Activated CD4-positive, alpha-beta memory T cell treated with anti-CD3 and anti-CD28 coated beads for 36 hours (primary cell): ENCODE measurements around the gene METTL23. TPM values are rescaled to one million over a fixed set of nuclear protein-coding genes. Genes with fewer than 3 reads are reported as not detected.
"Not testable (repeated sequence)": the region's sequence is repeated elsewhere in the genome, so short reads cannot be mapped to it uniquely, and the experiment has no call there.

ENCODE experiments used
- CTCF ChIA-PET: fragments of 350-600 bp; sonication (Branson Sonifier 250); formaldehyde crosslinking; loops from one replicate; lab custom pipeline; 2021; ENCODE audit warnings: antibody characterized with exemption, inconsistent platforms; lab: Charles Lee
- POLR2A ChIA-PET: fragments of 350-600 bp; sonication (Branson Sonifier 250); formaldehyde crosslinking; loops from one replicate; lab custom pipeline; 2021; ENCODE audit warnings: antibody characterized with exemption; lab: Charles Lee
- DNase-seq: peaks from one replicate; pipeline ENCODE4 v3.0.0-alpha.2; 2020
- H3K27ac Mint-ChIP-seq: one replicate; pipeline ENCODE4 v1.8.0; 2021; ENCODE audit warnings: mixed read lengths
- H3K27me3 Mint-ChIP-seq: one replicate; pipeline ENCODE4 v1.8.0; 2021; ENCODE audit warnings: mixed read lengths
- H3K36me3 Mint-ChIP-seq: one replicate; pipeline ENCODE4 v1.8.0; 2021; ENCODE audit warnings: mixed read lengths
- H3K4me1 Mint-ChIP-seq: one replicate; pipeline ENCODE4 v1.8.0; 2021; ENCODE audit warnings: low read depth, mixed read lengths
- H3K4me3 Mint-ChIP-seq: one replicate; pipeline ENCODE4 v1.8.0; 2021; ENCODE audit warnings: mild to moderate bottlenecking, mixed read lengths
- H3K9me3 Mint-ChIP-seq: one replicate; pipeline ENCODE4 v1.8.0; 2021; ENCODE audit warnings: mixed read lengths
- intact Hi-C: fragments of 100-400 bp; cut with micrococcal nuclease; formaldehyde crosslinking; loops from one replicate; pipeline ENCODE4 v1.15.1; 2023
- total RNA-seq, 2 experiments: library from RNA; stranded (reverse); gene quantifications; one replicate each; pipeline ENCODE4 v1.2.3, GENCODE V29; 2021

METTL23 gene
- total RNA-seq, 2 experiments from 2014 or later: 29.1 to 29.2 TPM

DNA sequence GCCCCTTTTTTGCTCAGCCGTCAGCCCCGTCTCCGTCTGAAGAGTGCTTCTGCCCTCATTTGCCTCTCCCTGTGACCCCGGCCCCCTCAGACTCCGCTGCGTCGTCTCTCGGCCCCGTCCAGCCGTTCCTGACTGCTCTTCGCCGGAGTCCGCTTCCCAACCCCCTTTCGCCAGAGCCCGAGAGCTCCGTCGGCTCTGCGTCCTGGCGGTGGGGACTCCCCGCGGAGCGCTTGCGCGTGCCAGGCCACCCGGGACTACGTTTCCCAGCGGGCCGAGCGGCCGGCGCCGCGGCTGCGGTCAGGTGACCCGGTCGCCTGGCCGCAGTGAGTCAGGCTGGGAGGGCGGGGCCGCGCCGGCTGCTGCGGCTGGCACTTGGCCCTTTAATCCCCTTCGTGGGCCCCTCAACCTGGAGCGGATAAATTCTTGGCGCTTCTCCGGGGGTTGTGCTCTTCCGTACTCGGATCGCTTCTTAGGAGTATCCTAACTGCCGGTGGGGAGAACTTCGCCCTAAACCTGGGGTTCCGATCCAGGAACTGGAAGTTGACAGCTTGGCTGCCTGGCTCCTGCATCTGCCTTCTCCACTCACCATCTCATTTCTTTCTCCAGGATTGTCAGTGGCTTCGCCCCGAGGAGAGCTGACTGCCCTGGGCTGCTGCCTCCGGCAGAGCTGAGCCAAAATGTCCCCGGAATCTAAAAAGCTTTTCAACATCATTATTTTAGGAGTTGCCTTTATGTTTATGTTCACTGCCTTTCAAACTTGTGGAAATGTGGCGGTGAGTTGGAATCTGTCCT, 11.2 kb downstream of the METTL23 start, which contains the start of gene MFSD11:
Gene MFSD11, plus strand, starts transcription at position 444 of the 792 bp plus-strand sequence. Its CDS starts 234 bp downstream, at position 678.
- Mint-ChIP-seq H3K27ac (peak within 1 kb of the TSS; percentile 100), H3K9me3 (no peaks in the 10 kb centered on the region), H3K4me1 (peaks cover 46% of the 10 kb centered on the region), H3K27me3 (no peaks in the 10 kb centered on the region), H3K4me3 (peak within 1 kb of the TSS; percentile 95), H3K36me3 (peaks cover 51% of the 10 kb centered on the region)
- POLR2A ChIA-PET: interaction anchor here (0.6 to 6.5 kb wide), 7 partner anchors 8 to 180 kb away, joined by 3 to 79 read pairs (median 6); partner anchors contain the start of genes JMJD6 and METTL23
- DNase-seq: peak; percentile 94
- intact Hi-C loops: loop anchor here (1.0 to 5.0 kb wide), 6 partner anchors 12 to 719 kb away; partner anchors contain the start of genes JMJD6, METTL23 and UBALD2
- CTCF ChIA-PET: interaction anchor here (1.1 to 2.2 kb wide), 2 partner anchors 10 to 24 kb away, joined by 3 to 10 read pairs; no protein-coding TSS in a partner anchor

DNA sequence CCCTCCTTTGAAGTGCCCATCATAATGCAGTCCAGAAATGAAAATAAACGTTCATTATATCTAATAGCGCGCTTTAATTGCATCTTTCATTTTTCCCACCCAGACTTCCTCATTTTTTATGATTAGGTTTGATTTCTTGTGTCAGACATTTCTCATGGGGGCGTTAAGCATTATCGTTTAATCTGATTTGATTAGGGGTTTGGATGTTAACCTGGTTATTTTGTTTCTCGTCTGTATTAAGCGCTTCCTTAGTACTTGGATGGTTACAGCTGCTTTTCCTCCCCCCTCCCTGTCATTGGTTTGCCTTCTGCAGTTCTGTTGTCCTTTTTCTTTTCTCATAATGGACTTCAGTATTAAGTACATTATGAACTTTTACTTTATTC, 11.8 kb downstream of the METTL23 start:
- DNase-seq: no peak
- intact Hi-C loops: loop anchor here (5.0 kb wide), 2 partner anchors 471 to 719 kb away; partner anchors contain the start of gene UBALD2
- Mint-ChIP-seq H3K36me3 (peaks cover 46% of the 10 kb centered on the region), H3K4me3 (peak overlapping the region; percentile 95), H3K27ac (peak overlapping the region; percentile 100), H3K27me3 (no peaks in the 10 kb centered on the region), H3K9me3 (no peaks in the 10 kb centered on the region), H3K4me1 (peaks cover 45% of the 10 kb centered on the region)
- ChIA-PET CTCF (interaction anchor here (0.9 to 1.3 kb wide), 3 partner anchors 11 to 34 kb away, joined by 3 to 9 read pairs (median 5); no protein-coding TSS in a partner anchor), POLR2A (interaction anchor here (0.6 to 6.5 kb wide), 5 partner anchors 8 to 111 kb away, joined by 3 to 79 read pairs (median 7); partner anchors contain the start of genes JMJD6 and METTL23)

DNA sequence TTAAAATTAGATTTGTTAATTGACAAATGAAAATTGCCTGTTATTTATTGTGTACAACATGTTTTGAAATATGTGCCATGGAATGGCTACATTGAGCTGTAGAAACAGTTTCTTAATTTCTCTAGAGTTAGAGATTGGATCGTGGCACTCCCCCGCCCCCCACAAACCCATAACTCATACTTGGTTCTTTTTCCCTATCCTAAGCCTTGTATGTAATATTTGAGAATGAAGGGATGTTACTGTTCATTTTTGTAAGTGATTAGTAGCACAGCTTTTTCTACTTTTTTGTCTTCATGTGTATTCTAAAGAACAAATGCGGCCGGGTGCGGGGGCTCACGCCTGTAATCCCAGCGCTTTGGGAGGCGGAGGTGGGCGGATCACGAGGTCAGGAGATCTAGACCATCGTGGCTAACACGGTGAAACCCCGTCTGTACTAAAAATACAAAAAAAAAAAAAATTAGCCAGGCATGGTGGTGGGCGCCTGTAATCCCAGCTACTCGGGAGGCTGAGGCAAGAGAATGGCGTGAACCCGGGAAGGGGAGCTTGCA, 13.0 kb downstream of the METTL23 start:
- H3K4me3 Mint-ChIP-seq, H3K27me3 Mint-ChIP-seq, H3K27ac Mint-ChIP-seq, H3K9me3 Mint-ChIP-seq, DNase-seq: not testable (repeated sequence)
- ChIA-PET POLR2A (interaction anchor here (0.5 to 6.5 kb wide), 3 partner anchors 13 to 555 kb away, joined by 3 to 79 read pairs (median 4); partner anchors contain the start of genes JMJD6 and METTL23), CTCF (interaction anchor here (1.3 kb wide), 1 partner anchor 33 kb away, joined by 5 read pairs; no protein-coding TSS in a partner anchor)
- intact Hi-C loops: loop anchor here (5.0 kb wide), 2 partner anchors 472 to 718 kb away; partner anchors contain the start of gene UBALD2
- peaks cover 38% of the 10 kb centered on the region for H3K4me1 Mint-ChIP-seq
- H3K36me3 Mint-ChIP-seq: peaks cover 34% of the 10 kb centered on the region

DNA sequence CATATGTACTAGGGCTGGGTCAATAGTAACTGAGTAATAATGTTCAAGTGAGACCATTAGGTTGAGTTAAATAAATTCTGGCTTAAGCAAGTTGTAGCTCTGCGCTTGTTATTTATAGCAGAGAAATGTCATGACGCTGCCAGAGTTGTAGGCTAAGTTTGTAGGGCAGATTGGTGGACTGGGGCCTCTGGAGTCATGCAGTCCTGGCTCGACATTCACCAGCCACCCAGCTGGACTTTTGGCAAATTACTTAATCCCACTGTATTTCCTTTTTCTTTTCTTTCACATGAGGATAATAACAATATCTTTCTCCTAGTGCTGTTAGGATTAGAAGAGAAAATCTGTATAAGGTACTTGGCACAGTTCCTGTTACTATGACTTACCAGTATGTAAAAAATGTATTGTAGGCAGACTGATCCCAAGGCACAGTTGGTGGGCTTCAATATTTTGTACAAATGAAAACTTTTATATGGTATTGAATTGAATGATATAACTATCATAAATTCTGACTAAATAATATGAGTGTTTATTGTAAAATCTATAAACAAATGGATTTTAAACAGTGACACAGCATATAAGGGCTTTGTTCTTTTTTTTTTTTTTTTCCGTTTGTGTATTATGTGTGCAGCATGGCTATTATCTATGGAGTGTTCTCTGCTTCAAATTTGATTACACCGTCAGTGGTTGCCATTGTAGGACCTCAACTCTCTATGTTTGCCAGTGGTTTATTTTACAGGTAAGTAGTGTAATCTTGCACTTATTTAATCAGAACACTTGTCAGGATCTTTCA, 13.9 kb downstream of the METTL23 start:
- Mint-ChIP-seq H3K27me3 (no peaks in the 10 kb centered on the region), H3K4me3 (no peak overlapping the region), H3K36me3 (peaks cover 34% of the 10 kb centered on the region), H3K4me1 (peaks cover 41% of the 10 kb centered on the region), H3K9me3 (no peaks in the 10 kb centered on the region), H3K27ac (no peak overlapping the region)
- no peak for DNase-seq
- ChIA-PET POLR2A (interaction anchor here (6.5 kb wide), 1 partner anchor 14 kb away, joined by 79 read pairs; the partner anchor contains the start of genes JMJD6 and METTL23), CTCF (no interaction called here)
- intact Hi-C loops: no loop called here

DNA sequence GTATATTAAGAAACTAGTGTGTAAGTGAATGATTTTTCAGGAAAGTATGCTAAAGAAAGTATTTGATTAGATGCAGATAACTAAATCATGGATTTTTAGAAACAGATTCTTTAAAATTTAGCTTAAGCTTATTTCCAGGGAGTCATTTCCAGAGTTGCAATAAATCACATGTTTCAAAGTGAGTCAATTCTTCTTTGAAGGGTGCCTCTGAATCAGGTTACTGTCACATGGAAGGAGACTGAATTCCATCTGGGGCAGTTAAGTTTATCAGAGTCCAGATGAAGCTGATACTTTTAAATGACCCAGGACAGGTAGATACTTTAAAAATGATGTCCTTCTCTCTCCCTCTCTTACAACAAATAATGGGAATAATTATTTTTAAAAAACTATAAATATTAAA, 16.3 kb downstream of the METTL23 start:
- H3K27me3 Mint-ChIP-seq: no peaks in the 10 kb centered on the region
- H3K27ac Mint-ChIP-seq: no peak overlapping the region
- CTCF ChIA-PET: interaction anchor here (1.0 to 1.2 kb wide), 4 partner anchors 30 to 125 kb away, joined by 3 to 5 read pairs (median 3); partner anchors contain the start of gene MGAT5B
- H3K4me3 Mint-ChIP-seq: no peak overlapping the region
- no peak for DNase-seq
- H3K4me1 Mint-ChIP-seq: peaks cover 50% of the 10 kb centered on the region
- intact Hi-C loops: no loop called here
- POLR2A ChIA-PET: interaction anchor here (1.1 kb wide), 1 partner anchor 10 kb away, joined by 3 read pairs; no protein-coding TSS in a partner anchor
- no peaks in the 10 kb centered on the region for H3K9me3 Mint-ChIP-seq
- peaks cover 31% of the 10 kb centered on the region for H3K36me3 Mint-ChIP-seq

DNA sequence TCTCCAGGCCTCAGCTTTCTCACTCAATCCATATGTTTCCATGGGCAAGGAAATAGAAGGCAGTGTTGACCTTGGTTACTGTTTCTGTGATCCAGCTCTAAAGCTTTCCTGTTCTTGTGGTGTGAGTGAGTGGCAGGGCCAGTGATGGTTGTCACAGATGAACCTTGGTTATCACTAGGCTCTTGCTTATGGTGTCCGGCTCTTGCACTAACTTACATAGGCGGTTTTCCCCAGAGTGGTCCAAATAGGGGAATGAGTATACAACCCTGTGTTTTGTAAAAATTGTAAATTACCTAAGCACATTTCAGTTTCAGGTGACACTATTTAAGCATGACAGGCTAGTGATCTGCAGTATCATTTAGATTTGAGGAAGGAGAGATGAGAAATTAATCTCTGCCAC, 18.1 kb downstream of the METTL23 start:
- peak; percentile 11 for DNase-seq
- Mint-ChIP-seq H3K27ac (peak overlapping the region; percentile 18), H3K9me3 (no peaks in the 10 kb centered on the region), H3K4me1 (peaks cover 35% of the 10 kb centered on the region), H3K27me3 (no peaks in the 10 kb centered on the region), H3K36me3 (peaks cover 31% of the 10 kb centered on the region), H3K4me3 (no peak overlapping the region)
- ChIA-PET CTCF (no interaction called here), POLR2A (no interaction called here)
- intact Hi-C loops: no loop called here

DNA sequence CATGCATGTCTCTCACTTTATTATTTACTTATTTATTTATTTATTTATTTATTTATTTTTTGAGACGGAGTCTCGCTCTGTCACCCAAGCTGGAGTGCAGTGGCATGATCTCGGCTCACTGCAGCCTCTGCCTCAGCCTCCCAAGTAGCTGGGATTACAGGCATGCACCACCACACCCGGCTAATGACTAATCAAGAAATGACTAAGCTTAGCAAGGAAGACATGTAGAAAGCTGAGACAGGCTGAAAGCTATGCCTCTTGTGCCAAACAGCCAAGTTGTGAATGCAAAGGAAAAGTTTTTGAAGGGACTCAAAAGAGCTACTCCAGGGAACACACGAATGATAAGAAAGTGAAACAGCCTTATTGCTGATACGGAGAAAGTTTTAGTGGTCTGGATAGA, 19.1 kb downstream of the METTL23 start:
- H3K27ac Mint-ChIP-seq, H3K4me3 Mint-ChIP-seq, intact Hi-C loops, H3K9me3 Mint-ChIP-seq, H3K27me3 Mint-ChIP-seq: not testable (repeated sequence)
- Mint-ChIP-seq H3K4me1 (peaks cover 29% of the 10 kb centered on the region), H3K36me3 (peaks cover 31% of the 10 kb centered on the region)
- POLR2A ChIA-PET: interaction anchor here (1.5 kb wide), 1 partner anchor 8 kb away, joined by 7 read pairs; the partner anchor contains the start of genes MFSD11 and SRSF2
- CTCF ChIA-PET: interaction anchor here (0.9 to 1.1 kb wide), 2 partner anchors 18 to 348 kb away, joined by 4 to 5 read pairs; no protein-coding TSS in a partner anchor
- DNase-seq: peak; percentile 36

DNA sequence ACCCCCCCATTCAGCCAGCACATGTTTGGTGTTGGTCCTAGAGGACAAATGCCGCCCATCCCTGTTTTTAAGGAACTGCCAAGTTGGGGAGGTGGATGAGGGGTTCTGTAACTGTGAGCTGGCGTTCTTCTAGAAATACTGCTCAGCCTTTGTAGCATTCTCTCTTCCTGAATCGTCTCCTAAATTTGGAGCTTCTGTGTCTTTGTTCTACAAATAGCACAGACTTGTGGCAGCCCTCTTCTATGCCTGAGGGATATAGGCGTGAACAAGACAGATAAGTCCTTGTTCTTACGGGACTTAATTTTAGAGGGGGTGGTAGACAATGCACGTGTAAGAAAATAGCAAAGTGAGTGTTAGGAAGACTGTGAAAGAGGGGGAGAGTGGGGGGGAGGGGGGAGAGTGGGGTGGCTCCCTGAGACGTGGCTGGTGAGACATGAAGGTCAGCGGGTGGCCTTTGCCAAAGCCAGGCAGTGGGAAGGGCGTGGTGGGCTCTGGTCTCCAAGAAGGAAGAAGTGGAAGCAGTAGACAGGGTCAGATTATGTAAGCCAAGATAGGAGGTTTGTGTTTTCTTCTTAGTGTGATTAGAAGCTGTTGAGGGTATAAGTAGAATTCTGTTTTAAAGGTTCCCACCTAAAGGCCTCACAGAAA, 21.2 kb downstream of the METTL23 start:
- intact Hi-C loops: no loop called here
- no peaks in the 10 kb centered on the region for H3K27me3 Mint-ChIP-seq
- CTCF ChIA-PET: no interaction called here
- H3K36me3 Mint-ChIP-seq: peaks cover 23% of the 10 kb centered on the region
- H3K9me3 Mint-ChIP-seq: no peaks in the 10 kb centered on the region
- H3K4me3 Mint-ChIP-seq: no peak overlapping the region
- DNase-seq: no peak
- peaks cover 32% of the 10 kb centered on the region for H3K4me1 Mint-ChIP-seq
- POLR2A ChIA-PET: interaction anchor here (1.1 kb wide), 1 partner anchor 16 kb away, joined by 3 read pairs; no protein-coding TSS in a partner anchor
- H3K27ac Mint-ChIP-seq: no peak overlapping the region

DNA sequence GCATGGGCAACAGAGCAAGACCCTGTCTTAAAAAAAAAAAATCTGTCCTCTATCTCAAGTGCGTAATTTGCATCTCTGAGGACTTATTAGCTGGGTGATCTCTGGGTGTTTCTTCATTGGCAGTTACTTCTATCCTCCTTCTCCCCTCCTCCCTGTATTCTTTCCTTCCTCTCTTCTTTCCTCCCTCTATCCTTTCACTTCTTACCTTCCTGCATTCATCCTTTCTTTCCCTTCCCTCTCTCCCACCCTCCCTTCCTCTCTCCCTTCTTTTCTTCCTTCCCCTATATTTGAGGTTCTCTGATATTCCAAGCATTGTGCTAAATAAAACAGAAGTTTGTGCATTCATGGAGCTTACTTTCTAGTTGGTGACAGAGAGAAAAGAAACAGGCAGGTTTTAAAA, 22.0 kb downstream of the METTL23 start:
- Mint-ChIP-seq H3K9me3 (no peaks in the 10 kb centered on the region), H3K4me3 (no peak overlapping the region), H3K36me3 (peaks cover 29% of the 10 kb centered on the region), H3K4me1 (peaks cover 35% of the 10 kb centered on the region), H3K27me3 (no peaks in the 10 kb centered on the region), H3K27ac (no peak overlapping the region)
- intact Hi-C loops: no loop called here
- ChIA-PET CTCF (no interaction called here), POLR2A (no interaction called here)
- no peak for DNase-seq

DNA sequence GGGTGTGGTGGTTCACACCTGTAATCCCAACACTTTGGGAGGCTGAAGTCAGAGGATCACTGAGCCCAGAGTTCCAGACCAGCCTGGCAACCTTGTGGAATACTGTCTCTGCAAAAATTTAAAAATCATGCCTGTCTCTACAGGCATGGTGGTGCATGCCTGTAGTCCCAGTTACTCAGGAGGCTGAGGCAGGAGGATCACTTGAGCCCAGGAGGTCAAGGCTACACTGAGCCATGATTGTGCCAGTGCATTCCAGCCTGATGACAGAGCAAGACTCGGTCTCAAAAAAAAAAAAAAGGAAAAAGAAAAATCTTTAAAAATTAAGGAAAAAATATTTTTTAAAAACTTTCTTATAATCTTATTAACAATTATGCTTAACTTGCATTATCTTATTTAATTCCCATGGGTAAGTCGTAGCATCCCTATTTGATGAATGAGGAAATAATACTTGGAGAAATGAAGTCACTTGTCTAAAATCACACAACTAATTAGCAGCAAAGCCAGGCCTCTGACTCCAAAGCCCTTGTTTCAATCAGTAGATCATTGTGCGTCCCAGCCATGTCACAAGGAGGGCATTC, 24.9 kb downstream of the METTL23 start:
- Mint-ChIP-seq H3K27me3 (no peaks in the 10 kb centered on the region), H3K27ac (no peak overlapping the region), H3K9me3 (no peaks in the 10 kb centered on the region), H3K4me1 (peaks cover 25% of the 10 kb centered on the region), H3K36me3 (peaks cover 16% of the 10 kb centered on the region), H3K4me3 (no peak overlapping the region)
- ChIA-PET CTCF (no interaction called here), POLR2A (interaction anchor here (2.5 kb wide), 2 partner anchors 14 to 22 kb away, joined by 9 to 13 read pairs; partner anchors contain the start of genes MFSD11 and SRSF2)
- intact Hi-C loops: loop anchor here (5.0 kb wide), 2 partner anchors 41 to 386 kb away; no protein-coding TSS in a partner anchor
- no peak for DNase-seq
